Measurements from ENCODE around the gene CEP41. TPM values are rescaled to one million over a fixed set of nuclear protein-coding genes. Genes with fewer than 3 reads are reported as not detected.
A peak's percentile ranks its signal among the peaks of the same experiment; 100 is the strongest.

Gene CEP41
- total RNA-seq, 4 donors from 2014 or later = 1.5 to 22.3 (median 8.3) TPM

DNA sequence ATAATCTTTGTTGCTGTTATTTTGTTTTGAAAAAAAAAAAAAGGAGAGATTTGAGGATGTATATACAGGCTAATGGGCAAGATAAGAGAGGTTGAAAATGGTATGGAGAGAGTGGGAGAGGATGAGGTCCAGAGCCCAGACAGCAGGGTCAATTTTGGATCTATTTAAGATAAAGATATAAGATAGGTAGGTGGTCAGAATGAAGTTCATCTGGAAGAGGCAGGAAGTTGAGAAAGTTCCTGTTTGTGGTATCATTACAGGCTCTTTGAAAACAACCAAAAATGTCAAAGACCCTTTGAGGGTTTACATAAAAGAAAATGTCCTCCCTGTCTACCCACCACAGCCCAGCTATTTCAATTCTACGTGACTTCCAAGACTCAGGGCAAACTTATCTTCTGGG lies 7.5 kb downstream of the CEP41 start:
- Histone ChIP-seq H3K9me3 (no peaks in the 10 kb centered on the region), H3K27me3 (no peaks in the 10 kb centered on the region), H3K36me3 (no peaks in the 10 kb centered on the region), H3K27ac (no peak overlapping the region), H3K4me1 (peaks cover 0 to 4% of the 10 kb centered on the region in 2 donors), H3K4me3 (no peak overlapping the region)
- no peak for DNase-seq
- intact Hi-C loops (cut with DNase I; ENCODE audit: low total_unique reads) = no loop called here
- TF ChIP-seq POLR2A (IDR thresholded peaks at IDR 0.05) = no peak
- TF ChIP-seq, protein P1, sequence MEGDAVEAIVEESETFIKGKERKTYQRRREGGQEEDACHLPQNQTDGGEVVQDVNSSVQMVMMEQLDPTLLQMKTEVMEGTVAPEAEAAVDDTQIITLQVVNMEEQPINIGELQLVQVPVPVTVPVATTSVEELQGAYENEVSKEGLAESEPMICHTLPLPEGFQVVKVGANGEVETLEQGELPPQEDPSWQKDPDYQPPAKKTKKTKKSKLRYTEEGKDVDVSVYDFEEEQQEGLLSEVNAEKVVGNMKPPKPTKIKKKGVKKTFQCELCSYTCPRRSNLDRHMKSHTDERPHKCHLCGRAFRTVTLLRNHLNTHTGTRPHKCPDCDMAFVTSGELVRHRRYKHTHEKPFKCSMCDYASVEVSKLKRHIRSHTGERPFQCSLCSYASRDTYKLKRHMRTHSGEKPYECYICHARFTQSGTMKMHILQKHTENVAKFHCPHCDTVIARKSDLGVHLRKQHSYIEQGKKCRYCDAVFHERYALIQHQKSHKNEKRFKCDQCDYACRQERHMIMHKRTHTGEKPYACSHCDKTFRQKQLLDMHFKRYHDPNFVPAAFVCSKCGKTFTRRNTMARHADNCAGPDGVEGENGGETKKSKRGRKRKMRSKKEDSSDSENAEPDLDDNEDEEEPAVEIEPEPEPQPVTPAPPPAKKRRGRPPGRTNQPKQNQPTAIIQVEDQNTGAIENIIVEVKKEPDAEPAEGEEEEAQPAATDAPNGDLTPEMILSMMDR (IDR thresholded peaks at IDR 0.05) = no peak

DNA sequence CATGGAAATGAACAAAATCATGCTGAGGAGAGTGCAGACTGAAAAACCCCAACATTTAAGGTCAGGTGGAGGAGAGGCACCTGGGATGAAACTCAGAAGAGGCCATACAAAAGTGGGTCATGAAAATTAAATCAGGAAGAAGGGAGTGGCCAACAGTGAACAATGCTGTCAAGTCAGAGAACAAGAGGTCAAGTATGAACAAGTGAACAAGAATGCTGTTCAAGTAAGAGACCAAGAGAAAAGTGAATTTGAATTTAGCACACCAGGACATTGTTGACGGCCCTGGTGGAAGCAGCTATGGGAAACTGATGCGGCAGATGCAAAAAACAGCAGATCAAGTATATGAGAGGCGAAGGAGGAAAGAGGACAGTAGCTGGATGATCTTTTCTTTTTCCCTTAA lies 7.9 kb downstream of the CEP41 start:
- Histone ChIP-seq H3K36me3 (no peaks in the 10 kb centered on the region), H3K27ac (no peak overlapping the region), H3K9me3 (no peaks in the 10 kb centered on the region), H3K4me1 (peaks cover 0 to 4% of the 10 kb centered on the region in 2 donors), H3K27me3 (no peaks in the 10 kb centered on the region), H3K4me3 (no peak overlapping the region)
- TF ChIP-seq, protein P1 (IDR thresholded peaks at IDR 0.05) = no peak
- TF ChIP-seq POLR2A (IDR thresholded peaks at IDR 0.05) = no peak
- intact Hi-C loops (cut with DNase I; ENCODE audit: low total_unique reads) = no loop called here
- no peak for DNase-seq

DNA sequence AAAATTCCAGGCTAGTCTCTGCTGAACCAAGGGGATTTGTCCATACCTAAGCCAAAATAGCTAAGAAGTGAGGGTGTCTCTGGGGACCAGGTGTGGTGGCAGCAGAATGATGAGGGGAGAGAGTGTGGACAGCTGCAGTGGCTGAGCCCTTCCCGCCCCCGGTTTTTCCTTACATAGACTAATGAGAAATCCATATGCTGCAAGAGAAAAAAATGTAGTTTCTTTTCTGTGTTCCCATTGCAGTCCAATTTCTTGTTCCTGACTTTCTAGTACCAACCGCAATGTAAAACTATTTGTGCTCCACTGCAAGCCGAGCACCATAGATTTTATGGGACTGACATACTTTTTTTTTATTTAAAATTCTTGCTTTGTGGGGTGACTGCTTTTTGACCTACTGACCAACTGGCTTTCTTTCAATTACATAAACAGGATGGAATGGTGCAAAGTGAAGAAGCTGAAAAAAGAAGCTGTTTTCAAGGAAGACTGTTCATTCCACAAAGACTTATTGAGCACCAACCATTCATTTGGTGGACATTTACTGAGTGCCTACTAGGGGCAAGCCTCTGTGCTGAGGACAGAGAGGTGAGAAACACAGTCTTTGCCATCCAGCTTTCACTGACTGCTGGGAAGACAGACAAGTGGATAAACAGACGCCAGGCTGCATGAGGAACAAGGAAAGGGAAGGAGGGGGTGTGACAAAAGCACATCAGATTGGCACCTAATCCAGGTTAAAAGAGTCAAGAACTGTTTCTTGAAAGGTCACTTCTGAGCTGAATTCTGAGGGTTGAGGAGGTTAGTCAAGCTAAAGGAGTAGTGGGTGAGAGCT lies 9.8 kb downstream of the CEP41 start:
- intact Hi-C loops (cut with DNase I; ENCODE audit: low total_unique reads) = no loop called here
- Histone ChIP-seq H3K27me3 (no peaks in the 10 kb centered on the region), H3K36me3 (no peaks in the 10 kb centered on the region), H3K27ac (peak overlapping the region; percentile 47 to 69), H3K4me1 (peaks cover 0 to 4% of the 10 kb centered on the region in 2 donors), H3K4me3 (peak overlapping the region in 1 of 2 donors; percentile 7), H3K9me3 (no peaks in the 10 kb centered on the region)
- TF ChIP-seq, protein P1 (IDR thresholded peaks at IDR 0.05) = no peak
- TF ChIP-seq POLR2A (IDR thresholded peaks at IDR 0.05) = no peak
- DNase-seq = no peak

DNA sequence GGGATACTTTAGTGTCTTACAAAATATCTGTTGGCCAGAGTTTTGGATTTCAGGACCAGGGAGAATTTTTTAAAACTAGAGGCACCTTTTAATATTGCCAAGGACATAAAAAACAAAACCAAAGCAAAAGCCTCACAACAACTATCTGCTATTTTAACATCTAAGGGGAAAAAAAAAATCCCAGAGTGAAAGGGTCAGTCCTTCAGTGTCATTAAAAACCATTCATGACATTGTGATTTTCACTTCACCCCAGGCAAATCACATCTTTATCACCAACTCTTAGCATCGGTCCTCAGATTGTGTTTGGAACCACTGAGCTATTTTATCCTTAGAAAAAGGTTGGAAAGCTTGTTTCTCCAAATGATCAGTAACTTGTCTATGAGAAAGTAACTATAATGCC lies 10.7 kb downstream of the CEP41 start:
- intact Hi-C loops (cut with DNase I; ENCODE audit: low total_unique reads) = no loop called here
- Histone ChIP-seq H3K27ac (peak overlapping the region; percentile 47 to 69), H3K9me3 (no peaks in the 10 kb centered on the region), H3K4me3 (peak overlapping the region in 1 of 2 donors; percentile 7), H3K27me3 (no peaks in the 10 kb centered on the region), H3K4me1 (peaks cover 0 to 4% of the 10 kb centered on the region in 2 donors), H3K36me3 (no peaks in the 10 kb centered on the region)
- DNase-seq = no peak
- TF ChIP-seq, protein P1 (IDR thresholded peaks at IDR 0.05) = no peak
- no peak for TF ChIP-seq POLR2A (IDR thresholded peaks at IDR 0.05)

DNA sequence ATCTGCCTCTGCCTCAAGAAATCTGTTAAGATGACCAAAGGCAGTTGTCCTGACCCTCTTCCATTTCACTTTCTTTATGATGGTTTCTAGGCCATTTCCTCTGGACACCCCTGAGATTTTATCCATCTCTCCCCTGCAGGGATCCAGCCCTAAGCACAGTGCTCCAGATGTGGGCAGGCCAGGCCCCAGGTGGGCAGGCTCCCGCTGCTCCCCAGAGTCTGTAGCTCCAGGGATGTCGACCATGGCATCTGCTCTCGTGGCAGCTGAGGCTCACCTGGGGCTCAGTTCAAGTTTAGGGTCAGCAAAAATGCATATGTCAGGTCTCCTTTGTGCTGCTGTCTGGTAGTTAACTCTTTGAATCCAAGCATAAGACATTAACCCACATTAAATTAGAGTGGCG lies 11.8 kb downstream of the CEP41 start:
- Histone ChIP-seq H3K4me1 (peaks cover 0 to 4% of the 10 kb centered on the region in 2 donors), H3K36me3 (no peaks in the 10 kb centered on the region), H3K27ac (no peak overlapping the region), H3K9me3 (no peaks in the 10 kb centered on the region), H3K27me3 (no peaks in the 10 kb centered on the region), H3K4me3 (no peak overlapping the region)
- intact Hi-C loops (cut with DNase I; ENCODE audit: low total_unique reads) = no loop called here
- TF ChIP-seq POLR2A (IDR thresholded peaks at IDR 0.05) = no peak
- TF ChIP-seq, protein P1 (IDR thresholded peaks at IDR 0.05) = no peak
- DNase-seq = no peak

Data from uterus (tissue), 4 donors.